HG02623 (cell line): Measurements from ENCODE around the gene CEP112.

ENCODE experiments used
- ATAC-seq: cut with Tn5 transposase; IDR thresholded peaks from one replicate; pipeline ENCODE4 v1.9.1; 2021; ENCODE audit warnings: moderate library complexity; ENCODE audit not compliant: unreplicated experiment

Gene CEP112

DNA sequence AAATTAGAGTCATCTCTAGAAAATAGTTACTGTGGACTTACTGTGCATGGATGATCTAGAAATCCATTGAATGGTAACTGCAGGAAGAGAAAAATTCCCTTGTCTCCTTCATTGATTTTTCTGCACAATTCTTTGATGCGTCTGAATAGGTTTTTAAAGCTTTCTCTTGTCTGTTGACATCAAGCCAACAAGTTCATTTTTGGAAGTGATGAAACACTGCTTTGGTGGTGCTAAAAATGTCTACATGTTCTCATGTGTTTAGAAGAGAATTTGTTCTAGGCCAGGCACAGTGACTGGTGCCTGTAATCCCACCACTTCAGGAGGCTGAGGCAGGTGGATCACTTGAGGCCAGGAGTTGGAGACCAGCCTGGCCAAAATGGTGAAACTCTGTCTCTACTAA is 573.4 kb downstream of the CEP112 start:
- no peak for ATAC-seq

DNA sequence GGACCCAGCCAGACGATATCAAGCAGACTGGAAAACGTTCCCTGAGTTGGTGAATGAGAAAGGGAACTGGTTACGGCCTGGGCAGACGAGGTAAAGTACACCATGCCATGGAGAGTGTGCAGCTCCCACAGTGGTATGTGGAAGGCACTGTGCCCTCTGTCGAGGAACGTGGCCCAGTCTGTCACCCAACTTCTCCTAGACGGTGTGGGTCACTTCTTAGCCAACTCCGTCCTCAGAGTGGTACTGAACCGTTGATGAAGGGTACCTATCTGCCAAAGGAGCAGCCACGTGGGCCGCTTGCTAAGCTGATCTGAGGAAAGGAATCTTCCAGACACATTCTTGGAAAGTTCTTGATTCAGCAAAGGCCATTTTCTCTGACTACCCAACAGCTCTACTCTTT is 574.4 kb downstream of the CEP112 start:
- no peak for ATAC-seq

DNA sequence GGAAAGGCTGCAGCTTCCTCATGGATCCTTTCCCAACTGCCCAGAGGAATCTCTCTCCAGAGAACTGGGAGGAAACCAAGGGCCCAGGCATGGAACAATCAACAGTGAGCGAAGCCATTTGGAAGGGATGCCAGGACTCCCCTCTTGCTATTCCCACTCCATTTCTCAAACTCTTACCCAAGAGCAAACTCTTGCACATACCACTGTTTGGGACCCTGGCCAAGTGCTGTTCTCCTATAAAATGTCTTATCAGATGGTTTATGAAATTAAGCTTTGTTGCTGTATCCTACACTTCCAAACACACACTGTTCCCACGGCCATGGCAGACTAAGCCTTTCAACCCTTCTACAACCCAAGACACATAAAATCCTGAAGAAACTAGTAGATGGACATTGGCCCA is 582.2 kb downstream of the CEP112 start:
- ATAC-seq, result no peak

DNA sequence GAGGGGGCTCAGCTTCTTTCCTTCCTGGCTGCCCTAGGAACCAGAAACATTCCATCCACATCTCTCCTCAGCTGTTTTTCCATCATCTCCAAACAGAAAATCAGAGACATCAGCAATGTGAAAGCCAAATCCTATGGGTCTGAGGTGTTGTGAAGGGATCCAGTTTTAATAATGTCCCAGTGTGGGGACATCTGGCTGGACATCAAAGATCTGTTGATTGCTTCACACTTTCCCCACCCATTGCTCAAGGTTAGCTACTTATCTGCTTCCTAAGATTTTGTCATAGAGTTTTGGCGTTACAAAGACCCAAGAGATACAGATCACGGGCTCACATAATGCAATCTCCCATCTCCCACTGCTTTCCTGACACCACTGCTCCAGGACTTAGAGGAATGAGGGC is 582.6 kb downstream of the CEP112 start:
- ATAC-seq, result no peak

DNA sequence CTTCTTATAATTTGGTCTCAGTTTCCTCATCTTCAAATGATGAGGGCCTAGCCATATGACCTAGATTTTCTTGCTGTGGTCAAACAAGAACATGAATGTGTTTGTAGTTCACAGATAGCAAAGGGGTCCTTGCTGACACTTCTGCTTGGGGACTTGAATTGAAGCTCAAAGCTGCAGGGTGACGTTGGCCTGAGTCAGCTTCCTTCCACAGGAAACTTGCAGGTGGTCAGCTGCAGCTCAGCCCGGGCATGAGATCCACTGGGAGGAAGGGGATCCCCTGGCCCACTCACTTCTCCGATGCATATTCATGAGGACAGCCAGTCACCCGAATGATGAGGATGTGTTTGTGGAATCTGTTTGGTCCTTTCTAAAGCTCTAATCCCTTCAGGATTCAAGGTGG is 587.9 kb downstream of the CEP112 start:
- ATAC-seq, result no peak

DNA sequence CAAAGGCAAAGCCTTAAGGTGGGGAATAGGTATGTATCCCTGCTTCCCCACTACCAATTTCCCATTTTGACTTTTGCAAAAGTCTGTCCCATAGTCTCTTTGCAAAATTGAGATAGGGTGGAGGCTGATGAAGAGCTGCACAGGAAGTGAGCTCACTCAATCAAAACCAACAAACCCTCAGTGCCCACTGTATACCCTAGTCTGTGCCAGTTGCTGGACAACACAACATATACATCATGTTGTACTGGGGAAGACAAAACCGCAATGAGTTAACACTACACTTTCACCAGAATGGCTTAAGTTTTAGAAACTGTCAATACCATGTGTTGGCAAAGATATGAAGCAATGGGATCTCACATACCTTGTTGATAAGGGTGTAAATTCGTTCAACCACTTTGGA is 590.1 kb downstream of the CEP112 start:
- no peak for ATAC-seq

DNA sequence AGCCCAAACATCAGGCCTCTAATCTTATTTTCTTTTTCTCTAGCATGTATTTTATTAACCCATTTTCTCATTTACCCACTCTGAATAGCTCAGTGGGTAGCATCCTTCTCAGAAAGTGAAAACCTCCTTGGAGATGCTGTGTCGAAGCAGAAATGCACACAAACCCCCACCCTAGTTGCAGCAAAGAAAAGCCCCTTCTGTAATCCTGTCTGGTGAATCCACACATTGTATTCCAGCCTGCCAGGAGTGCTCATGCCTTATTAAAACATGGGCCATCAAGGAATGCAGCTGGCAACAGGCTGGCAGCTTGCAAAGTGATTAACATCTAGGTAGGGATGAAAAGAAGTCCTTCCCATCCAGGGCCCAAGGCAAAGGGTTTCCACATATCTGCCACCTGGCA is 590.8 kb downstream of the CEP112 start:
- ATAC-seq, result no peak

DNA sequence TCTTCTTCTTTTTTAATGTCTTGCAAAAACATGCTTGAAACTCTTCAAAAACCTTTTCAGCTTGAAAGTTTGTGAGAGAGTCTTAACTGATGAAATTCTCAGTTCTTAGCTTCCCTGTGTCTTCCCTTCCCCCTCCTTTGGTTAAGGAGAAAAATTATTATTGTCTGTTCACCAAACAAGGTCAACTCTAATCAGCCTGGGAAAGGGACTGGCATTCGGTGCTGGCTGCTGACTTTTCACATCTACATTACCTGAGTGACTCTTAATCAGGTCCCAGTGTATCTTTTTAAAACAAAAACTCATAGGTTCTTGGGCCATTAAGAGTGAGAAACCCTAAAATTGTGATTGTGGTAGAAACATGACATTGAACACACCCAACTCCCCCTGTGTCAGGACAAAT is 591.4 kb downstream of the CEP112 start:
- no peak for ATAC-seq

DNA sequence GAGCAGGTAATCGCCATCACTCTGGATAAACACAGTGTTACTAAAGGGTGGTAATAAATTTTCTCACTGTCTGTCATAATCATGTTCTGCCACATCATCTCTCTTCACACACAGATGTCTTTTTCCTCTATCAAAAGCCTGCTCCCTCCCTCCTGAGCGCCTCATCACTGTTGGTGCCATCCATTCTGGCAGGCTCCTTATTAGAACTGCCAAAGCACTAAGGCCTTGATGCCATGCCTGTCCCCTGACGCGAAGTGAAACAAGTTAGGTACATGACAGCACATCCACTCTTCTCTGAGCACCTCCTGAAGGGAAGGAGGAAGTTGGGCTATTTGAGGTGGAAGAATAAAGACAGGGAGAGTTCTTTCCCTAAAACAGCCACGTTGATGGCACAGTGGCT is 592.3 kb downstream of the CEP112 start:
- no peak for ATAC-seq

DNA sequence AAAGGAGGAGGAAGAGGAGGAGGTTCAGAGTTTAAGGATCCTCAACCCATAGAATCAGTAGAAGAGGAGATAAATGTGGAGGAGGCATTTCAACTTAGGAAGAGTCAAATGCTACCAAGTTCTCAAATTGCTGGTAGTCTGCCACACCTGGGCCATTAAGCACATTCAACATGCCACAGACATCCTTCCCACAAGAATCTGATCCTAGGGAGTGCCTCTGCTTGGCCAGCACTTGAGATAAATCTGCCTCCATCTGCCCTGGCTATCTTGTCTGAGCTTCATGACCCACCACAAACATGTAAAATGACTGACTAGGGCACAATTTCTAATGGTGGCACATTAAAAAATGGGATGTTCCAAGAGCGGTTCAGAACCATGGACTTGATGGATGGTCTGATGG is 593.2 kb downstream of the CEP112 start:
- ATAC-seq, result no peak

DNA sequence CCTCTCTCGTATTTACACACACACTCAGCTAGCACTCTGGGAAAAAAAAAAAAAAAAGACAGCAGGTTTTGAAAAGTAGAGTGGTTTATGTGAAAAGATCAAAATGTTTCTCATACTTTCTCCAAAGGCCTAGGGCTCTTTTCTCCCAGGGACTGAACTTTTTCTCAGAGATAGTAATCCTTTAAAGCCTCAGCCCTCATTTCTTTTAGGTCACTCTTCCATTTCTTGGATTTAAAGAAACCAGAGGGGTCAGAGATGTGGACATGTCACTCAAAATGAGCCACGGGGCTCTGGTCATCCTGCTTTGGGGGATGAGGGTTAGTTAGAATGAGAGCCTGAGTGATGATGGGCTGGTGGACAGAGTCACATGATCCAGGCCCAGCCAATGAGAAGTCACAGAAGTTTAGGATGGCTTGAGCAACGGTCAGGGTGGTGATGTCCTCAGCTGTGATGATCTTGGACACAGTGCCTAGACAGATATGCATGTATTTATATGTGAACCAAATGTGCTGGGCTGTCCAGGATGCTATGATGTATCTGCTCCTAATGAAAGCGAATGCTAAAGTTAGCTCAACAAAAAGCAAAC is 596.8 kb downstream of the CEP112 start:
- ATAC-seq, result no peak

DNA sequence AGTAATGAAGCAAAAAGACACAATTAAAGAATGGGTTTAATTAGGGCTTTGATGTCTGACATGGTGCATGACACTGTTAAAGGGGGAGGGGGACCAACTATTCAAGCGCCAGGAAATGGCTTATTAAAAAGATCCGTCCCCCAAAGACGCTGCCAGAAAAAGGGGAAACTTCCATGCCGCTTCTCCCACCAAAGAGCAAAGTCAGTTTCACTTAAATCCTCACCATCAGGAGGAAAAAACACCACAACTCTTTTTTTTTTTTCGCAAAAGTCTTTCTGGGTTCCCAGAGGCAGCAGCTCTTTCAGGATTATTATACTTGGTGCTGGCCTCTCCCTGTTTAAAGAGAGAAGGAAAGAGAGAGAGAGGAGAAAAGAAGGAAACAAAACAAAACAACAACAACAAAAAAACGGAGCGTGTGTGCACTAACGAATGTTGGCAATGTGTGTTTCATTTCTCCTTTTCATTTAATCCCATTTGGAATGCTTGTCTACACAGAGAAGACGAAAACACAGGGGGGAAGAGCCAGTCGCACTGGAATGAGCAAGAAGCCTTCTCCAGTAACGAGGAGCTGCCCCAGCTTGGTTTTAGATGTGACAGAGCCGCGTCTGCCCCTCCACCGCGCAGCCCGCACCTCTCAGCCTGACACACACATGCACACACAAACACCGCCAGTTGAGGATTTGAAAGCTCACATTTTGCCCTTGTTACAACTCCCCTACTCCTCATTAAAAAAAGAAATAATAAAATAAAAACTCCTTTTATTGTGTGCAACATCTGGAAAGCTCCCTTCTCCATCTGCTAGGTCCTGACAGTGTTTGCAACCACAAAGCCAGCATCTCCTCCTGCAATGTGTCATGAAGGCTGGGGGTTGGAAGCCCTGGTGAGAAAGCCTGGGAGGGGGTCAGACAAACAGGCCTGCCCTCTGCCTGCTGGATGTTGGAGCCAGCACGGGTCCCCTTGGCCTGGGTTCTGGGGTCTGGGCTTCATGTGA is 597.8 kb downstream of the CEP112 start:
- no peak for ATAC-seq

DNA sequence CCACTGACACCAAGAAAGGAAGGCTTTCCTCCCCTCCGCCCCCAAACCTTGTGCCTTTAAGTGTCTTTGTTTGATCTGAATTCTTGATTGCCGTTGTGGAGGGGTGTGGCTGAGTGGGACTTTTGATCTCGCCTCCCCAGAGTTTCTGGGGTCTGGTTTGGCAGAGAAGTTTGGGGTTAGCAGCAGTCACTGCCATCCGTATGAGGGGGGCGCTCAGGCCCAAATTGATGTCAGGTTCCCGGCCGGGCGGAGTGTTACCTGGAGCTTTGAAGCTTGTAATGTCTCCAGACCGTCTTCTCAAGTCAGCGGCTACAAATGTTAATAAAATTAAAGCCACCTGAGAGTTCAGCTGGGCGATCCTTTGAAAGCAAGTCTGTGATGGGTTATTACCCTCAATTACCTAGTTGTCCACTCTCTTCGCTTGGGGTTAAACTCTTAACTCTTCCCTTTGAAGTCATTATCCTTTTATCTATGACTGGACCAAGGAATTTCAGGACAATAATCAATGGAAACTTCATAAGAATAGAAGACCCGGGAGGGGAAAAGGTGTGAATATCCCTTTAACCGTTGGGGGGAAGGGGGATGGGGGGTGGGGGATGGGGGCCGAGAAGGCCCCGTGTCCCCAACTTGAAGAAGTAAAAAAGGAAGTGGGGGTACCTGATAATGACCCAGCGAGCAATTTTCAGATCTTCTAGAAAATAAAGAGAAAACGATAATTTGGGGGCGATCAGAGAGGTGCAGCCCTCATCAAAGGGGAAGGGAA is 598.7 kb downstream of the CEP112 start:
- no peak for ATAC-seq

DNA sequence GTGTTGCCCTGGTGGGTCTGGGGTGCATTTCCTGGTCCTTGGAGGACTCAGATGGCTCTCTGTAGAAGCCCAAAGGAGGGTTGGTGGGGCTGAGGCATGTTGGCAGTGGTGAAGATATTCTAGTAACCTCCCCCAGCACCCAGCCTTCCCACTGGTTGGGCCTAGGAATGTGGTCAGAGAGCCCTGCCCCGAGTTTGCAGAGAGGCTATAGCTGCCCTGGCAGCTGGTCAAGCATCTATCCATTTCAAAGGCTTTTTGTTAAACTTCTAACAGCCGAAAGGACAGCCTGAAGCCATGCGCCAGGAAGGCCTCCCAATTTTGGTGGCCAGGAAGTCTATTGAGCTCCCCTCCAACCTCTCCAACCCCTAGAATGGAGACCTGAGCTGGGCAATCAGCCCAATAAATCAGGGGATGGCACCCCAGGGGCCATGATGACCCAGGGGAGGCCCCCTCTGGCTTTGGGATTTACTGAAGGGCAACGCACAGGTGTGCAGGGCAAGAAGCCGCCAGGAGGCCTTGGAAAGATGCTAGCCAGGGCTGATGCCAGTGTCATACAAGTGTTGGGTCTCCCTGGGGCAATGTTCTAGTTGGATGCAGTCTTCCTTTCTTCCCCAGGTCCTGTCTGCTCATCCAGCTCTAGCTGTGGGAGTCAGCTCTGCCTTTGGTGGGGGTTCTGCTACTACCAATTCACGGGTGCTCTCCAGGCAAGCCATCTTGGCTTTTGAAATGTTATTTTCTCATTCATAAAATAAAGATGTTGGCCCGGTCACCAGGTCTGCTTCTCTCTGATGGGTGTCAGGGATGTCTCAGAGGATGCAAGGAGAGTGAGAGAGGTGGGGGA is 599.6 kb downstream of the CEP112 start:
- ATAC-seq, result no peak

DNA sequence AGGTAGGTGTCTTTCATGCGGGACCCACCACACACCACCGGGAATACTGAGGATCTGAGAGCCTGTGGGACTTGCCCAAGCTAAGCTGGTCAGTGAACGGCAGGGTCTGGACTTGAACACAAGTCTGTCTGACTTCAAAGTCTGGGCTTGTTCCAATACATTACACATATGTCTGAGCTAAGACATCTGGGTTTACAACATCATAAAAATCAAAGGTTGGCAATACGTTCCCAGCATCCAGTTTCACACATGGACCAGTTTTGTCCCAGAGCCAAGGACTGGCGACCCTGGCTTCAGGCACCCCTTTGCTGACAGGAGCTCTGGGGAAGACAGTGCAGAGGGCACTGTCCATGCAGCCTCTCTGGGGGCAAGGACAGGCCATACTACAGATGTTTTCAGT is 602.6 kb downstream of the CEP112 start:
- no peak for ATAC-seq

DNA sequence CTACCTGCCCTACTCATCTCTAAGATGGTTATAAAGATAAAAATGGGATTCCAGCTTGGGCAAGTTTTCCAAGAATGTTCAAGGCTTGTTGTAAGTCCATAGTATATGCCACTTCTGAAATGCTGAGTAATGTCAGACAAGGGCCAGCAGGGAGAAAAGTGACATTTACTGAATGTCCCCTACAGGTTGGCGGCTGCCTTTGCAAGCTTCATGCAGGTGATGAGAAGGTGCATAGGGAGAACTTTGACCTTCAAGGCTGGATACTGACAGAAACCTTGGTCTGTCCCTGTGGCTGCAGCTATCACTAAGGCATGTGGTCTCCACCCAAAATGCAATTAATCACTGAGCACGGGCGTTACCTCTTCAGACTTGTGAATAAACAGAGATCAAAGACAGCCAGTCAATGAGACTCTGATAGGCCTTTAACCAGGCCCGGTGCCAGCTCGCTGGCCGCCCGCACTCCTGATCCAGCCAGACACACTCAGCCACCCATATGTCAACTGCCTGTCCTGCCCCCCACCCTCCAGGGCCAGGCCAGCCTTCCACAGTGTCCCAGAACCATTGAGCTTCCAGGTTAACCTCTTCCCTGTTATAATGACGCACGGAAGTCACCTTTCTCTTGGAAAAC is 603.6 kb downstream of the CEP112 start:
- no peak for ATAC-seq

DNA sequence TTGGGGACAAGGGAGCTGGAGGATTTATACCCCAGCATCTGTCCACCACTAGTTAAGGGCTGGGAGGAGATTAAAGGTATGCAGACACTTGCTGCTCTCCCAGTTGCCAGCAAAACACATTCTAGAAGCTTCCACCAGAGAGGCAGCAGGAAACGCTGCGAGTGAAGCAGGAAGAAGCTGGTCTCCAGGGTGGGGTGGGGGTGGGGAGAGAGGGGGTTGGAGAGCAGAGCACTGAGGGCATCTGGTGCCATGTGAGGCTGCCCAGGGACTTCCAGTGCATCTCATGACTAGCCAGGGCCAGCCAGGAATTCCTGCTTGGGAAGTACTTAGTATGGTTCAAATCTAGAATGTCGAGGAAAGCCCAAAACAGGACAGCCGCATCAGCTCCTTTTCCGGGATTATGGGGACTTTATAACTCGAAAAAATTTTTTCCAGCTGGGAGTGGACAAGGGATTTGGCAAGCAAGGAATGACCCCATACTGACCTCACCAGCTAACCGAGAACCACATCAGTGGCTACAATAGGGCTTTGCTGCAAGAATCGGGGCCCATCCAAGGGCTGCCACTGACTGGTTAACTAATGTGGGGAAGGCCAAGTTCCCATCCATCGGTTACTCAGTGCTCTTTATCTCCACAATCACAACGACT is 604.3 kb downstream of the CEP112 start:
- ATAC-seq, result no peak

DNA sequence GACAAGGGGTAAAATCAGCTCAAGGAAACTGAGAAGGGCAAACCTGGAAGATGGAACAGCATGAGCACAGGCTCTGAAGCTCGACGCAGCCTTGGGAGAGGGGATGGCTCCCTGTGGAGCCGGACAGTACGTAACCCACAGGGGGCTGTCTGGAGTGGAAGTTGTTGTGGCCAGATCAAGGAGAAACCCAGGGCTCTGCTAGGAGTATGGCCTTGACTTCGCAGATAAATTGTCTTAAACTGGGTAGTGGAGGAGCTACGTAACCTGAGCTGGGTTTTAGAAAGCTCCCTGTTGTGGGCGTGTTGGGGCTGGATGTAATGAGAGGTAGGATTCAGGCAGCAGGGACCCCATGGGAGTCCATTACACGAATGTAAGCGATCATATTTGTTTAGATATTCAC is 605.0 kb downstream of the CEP112 start:
- ATAC-seq, result no peak
